Epithelial cell of prostate (primary cell): Measurements from ENCODE around the gene PTPRM.

Experiments
- DNase-seq: peaks from one replicate; pipeline ENCODE4 v3.0.0-alpha.2; 2011; ENCODE audit warnings: low read depth, low spot score
- H3K27ac ChIP-seq: fragments of 450-650 bp; 2 replicates; pipeline ENCODE4 v1.5.1; 2017; ENCODE audit warnings: mild to moderate bottlenecking

The PTPRM gene

GRCh38 chr18:7748251-7749007, 181.3 kb downstream of the PTPRM start:
- no peak overlapping the region for H3K27ac ChIP-seq
- DNase-seq = no peak

- no peak overlapping the region for H3K27ac ChIP-seq
- no peak for DNase-seq
These were observed 181.9 kb downstream of the PTPRM start for GRCh38 chr18:7749008-7749405.

DNA sequence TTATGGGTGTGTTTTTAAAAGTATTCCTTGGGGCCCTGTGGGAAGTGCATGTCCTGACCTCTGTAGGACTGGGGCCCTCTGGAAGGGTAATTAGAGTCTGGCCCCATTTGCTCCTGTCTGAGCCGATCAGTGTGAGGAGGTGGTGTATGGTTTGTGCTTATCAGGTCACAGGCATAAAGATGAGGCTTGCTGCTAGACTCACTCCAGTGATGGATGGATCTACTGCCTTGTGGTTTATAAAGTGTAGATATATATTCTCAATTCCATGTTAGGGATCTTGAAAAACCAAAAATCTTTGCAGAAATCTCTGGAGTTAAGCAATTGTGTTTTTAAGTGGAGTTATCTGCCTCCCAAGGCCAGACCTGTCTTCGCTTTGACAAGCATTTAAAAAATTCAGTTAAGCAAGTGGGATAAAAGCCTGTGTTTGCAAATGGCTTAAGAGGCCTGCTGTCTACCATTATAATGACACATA, 182.4 kb downstream of the PTPRM start:
- no peak overlapping the region for H3K27ac ChIP-seq
- no peak for DNase-seq

- no peak overlapping the region for H3K27ac ChIP-seq
- DNase-seq = no peak
These were observed 183.1 kb downstream of the PTPRM start for GRCh38 chr18:7750095-7750663.

DNA sequence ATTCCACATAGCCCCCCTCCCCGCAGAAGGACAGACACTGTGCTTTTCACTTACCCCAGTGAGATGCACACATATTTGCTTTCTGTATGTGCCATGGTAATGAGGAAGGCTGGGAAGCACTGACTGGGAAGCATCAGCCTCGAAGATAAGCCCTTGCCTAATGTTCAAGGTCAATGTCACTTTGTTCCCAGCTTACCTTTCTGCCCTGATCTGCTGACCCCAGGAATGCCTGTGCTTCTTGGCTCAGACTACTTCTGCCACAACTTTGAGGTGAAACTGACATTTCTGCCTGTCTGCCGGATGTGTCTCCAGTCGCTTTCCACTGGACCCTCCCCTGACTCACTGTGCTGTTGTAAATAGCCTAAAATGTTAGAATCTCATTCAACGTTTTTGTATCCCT, 183.8 kb downstream of the PTPRM start:
- no peak for DNase-seq
- no peak overlapping the region for H3K27ac ChIP-seq

GRCh38 chr18:7754258-7754657, 187.1 kb downstream of the PTPRM start:
- DNase-seq = no peak
- H3K27ac ChIP-seq = no peak overlapping the region

DNA sequence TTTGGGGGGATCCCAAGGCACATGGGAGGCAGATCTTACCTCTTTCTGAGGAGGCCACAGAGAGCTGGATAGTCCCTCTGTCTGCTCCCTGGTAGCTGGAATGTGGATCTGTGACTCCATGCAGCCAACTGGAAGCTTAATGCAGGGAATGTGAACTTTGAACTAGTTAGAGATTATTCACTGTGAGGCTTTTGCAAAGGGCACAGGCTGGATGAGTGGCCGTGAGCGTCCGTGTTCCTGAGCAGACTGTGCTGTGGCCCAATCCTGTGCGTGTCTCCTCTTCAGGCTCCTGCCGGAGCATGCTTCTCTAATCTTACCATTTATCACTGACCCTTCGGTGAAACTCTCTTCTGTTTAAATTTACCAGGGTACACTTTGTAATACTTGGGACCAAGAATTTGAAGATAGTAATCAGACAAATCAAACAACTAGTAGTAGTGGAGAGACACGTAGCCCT, 187.6 kb downstream of the PTPRM start:
- DNase-seq = no peak
- no peak overlapping the region for H3K27ac ChIP-seq

DNA sequence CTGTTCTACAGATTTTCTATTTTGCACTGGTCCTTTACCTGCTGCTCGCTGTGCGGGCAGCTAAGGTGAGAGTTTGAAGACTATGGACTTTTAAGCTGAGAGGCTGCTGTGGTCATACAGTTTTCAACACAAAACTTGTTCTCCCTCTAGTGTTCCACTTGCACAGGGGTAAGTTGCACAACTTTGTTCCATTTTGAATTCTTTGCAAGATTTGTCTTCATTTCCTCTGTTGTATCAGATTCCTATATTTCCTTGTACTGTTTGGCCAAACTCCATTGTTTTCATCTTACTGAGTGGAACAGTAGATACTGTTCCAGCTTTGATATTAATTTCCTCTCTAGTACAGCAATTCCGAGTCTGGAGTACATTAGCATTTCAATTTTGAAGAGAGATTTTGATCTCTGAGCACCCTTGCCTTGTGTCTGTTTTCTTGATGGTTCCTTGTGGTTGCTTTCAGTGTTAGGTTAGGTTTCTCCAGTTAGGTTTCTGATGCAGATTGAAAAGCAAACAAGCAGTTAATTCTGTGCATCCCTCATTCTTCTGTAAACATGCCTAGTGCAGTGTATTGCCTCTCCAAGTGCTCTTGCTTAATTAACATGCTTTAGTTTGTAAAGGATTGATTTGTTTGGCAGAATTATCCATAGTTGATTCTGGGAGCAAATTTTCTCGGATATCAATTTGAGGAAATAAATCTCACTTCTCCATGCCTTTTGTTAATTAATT, 188.8 kb downstream of the PTPRM start:
- no peak for DNase-seq
- H3K27ac ChIP-seq = no peak overlapping the region

DNA sequence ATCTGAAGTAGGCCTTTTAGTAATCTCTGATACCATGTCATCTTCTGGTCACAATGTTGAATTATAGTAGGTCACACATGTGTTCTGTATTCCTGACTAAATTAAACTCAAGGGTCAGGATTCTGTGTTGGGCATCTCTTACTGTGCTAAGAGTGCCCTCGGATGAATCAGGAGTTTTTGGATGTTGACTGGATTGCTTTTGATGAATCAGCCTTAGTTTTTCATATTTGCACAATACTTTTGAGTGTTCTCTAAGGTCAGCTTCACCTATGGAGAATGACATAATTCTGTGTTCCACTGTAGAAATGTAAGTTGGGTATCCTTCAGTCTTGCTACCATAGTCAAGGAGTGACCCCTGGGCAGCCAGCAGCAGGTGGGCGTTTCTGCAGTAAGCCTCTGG, 190.1 kb downstream of the PTPRM start:
- no peak for DNase-seq
- no peak overlapping the region for H3K27ac ChIP-seq

- DNase-seq = no peak
- no peak overlapping the region for H3K27ac ChIP-seq
These were observed 191.6 kb downstream of the PTPRM start for GRCh38 chr18:7758764-7759163.

DNA sequence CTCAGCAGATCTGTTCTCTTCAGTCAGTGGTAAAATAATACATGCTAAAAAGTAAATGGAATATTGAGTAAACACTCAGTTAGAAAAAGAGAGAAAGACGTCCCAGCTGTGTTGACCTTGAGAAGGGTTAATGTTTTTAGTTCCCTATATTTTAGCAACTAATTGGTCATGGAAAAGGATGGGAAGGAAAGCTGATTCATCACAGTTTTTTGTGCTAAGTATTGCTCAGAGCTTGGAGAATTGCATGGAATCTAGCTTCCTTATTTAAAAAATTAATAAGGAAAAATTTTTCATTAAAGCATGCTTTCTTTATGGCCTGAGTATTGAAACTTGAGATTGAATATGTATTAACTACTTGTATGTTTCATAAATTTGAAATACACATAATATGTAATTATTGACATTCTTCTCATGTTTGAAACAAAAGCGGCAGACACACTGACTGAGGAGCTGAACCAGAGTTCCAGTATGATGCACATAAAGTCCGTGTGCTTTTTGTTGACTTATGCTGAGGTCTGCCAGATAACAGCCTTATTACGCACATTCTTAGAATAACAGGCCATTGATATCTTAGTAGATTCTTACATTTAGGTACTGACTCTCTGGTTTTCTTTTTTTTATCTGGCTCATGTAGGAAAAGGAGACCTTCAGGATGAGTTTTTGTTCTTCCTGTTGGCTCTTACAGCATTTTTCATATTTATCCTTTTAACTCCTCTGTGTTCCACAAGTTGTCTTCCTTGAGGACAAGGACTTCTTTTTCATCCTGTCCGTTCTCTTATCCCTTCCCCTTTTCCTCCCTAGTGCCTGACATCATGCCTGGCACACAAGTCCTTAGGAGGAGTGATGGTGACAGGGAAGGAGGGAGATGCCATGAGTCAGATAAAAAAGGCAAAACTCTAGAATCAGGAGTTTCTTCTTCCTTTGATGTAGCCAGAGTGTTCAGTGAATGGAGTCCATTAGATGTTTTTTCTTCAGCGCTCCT, 194.1 kb downstream of the PTPRM start:
- no peak overlapping the region for H3K27ac ChIP-seq
- no peak for DNase-seq

GRCh38 chr18:7764405-7764804, 197.3 kb downstream of the PTPRM start:
- no peak for DNase-seq
- H3K27ac ChIP-seq = no peak overlapping the region

DNA sequence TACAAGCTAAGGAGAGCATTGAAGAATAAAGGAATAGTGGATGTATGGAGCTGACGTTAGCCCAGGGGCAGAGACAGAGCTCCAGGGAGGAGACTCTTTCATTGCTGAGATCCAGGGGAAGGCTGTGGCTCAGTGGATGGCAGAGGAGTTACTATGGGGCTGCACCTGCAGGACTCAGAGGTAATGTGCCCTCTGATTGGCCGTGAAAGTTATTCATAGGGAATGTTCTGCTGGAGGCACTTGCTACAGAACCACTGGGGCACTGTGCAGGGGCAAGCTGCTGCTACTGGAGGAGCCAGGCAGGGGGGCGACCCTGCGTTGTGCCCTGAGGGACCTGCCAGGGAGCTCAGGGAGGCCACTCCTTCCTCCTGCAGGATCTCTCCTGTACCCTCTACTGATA, 199.2 kb downstream of the PTPRM start:
- no peak overlapping the region for H3K27ac ChIP-seq
- DNase-seq = no peak

- no peak for DNase-seq
- H3K27ac ChIP-seq = no peak overlapping the region
These were observed 199.7 kb downstream of the PTPRM start for GRCh38 chr18:7766817-7767216.

DNA sequence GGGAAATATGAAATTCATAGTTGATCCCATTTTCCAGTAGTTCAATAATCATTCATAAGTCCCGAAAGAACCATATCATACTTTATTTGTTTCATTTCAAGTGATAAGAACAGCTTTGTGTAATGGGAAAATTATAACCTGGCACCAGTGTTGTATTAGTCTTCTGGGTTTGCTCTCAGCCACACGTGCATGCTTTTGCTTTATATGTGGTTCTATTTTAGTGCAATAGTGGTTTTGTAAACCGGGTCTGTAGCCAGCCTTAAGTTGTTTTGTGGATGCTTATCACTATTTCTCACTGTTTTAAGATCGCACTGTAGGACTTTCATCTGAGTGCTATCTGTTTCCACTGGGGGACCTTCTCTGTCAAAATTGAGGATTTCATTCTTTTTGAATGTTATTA, 203.8 kb downstream of the PTPRM start:
- DNase-seq = no peak
- H3K27ac ChIP-seq = no peak overlapping the region

DNA sequence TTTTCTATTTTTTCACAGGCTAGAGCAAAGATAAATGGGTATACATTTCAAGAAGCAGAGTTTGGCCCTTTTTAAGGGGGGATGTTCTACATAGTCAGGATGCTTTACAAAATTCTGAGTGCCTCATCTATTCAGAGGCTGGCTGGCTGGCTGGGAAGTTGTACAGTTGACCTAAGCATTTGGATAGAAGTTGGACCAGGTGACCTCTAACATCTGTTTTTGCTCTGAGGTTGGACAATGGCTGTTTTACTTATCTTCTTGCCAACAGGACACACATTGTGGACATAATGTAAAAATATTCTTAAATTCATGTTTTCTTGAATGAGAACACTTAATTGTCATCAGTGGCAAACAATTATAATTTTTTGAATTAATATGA, 205.4 kb downstream of the PTPRM start:
- DNase-seq = no peak

GRCh38 chr18:7772951-7773350, 205.8 kb downstream of the PTPRM start:
- H3K27ac ChIP-seq = no peak overlapping the region

More for the DNA sequence above, 205.4 kb downstream of the PTPRM start:
- H3K27ac ChIP-seq = no peak overlapping the region

DNA sequence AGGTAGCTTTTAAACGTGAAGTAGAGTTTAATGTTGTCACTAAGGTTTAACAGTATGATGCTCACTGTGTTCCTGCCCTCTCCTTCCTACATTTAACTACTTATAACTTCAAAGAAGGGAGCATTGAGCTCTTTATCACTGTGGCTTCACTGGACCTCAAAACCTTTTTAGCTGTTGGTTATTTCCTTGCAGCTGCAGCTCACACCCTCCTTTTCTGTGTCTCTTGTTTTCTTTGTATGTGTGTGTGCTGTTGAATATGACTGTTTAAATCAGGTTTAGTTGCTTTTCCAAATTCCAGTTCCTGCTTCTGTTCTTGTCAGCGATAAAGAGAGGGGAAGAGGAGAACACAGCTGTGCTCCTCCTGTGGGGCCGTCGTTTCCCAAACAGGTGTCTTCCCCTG, 208.0 kb downstream of the PTPRM start:
- DNase-seq = no peak
- H3K27ac ChIP-seq = no peak overlapping the region

More at GRCh38 chr18:7772951-7773350, 205.8 kb downstream of the PTPRM start:
- DNase-seq = no peak

GRCh38 chr18:7775843-7776242, 208.7 kb downstream of the PTPRM start:
- H3K27ac ChIP-seq = no peak overlapping the region
- DNase-seq = no peak

- no peak overlapping the region for H3K27ac ChIP-seq
- no peak for DNase-seq
These were observed 211.1 kb downstream of the PTPRM start for GRCh38 chr18:7778181-7778580.
